NCI-H524 treated with DMSO at 0.1 percent for 48 hours (cell line): ENCODE measurements around the gene FAM13C.
A peak's percentile ranks its signal among the peaks of the same experiment; 100 is the strongest.
"Not testable (repeated sequence)": the region's sequence is repeated elsewhere in the genome, so short reads cannot be mapped to it uniquely, and the experiment has no call there.

ENCODE experiments used
- DNase-seq: peaks from one replicate; lab custom pipeline; 2025; lab: John Stamatoyannopoulos, UW

The FAM13C gene

DNA sequence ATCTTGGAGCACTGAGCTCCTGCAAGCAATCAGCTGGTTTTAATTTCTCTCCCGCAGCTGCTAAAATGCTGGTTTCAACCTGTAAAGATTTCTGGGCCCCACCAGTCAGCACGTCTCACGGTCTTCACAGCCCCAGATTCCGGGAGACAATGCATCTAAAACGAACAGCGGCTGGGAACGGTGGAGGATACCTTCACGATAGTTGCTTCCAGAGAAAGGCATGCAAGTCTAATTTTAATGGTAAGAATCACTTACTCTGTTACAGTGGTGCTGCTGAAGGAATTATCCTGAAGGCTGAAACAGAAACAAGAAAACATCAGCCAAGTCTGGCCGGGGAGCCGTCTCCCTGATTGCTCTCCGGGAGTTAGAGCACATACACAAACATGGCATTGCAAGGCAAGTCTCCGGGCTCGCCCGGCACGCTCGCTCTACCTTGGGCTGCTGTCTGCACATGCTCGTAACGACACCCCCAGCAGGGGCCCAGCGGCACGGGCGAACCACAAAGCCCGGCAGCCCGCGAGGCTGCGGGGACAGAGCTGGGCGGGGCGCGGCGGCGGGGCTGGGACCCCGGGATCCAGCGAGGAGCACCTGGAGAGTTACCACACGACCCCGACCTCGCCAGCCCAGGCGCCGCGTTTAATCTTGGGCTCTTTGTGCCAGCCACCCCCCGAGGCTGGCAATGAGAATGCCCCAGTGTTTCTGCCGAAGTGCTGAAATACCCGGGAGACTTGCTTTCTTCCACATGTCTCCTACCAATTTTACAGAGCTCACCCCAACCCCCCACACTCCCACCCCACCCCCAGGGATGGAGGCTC is at the start of gene FAM13C:
Gene FAM13C, minus strand, starts transcription at position 406 of the 815 bp plus-strand sequence. Its CDS starts 89 bp downstream, at position 317.
- DNase-seq: peak; percentile 14

DNA sequence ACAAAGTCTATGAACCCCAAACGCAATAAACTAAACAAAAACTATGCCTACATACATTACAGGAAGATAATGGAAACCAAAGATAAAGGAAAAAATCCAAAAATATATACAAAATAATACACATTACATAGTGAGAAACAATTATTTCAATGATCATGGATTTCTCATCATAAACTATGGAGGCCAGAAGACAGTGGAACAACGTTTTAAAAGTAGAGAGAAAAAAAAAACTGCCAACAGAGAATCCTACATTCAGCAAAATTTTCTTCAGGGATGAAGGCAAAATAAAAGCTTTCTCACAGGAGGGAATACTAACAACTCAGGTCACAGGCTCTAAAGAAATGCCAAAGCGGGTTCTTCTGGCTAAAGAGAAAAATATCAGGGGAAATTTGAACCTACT is 42.9 kb upstream of the FAM13C start:
- DNase-seq: no peak

DNA sequence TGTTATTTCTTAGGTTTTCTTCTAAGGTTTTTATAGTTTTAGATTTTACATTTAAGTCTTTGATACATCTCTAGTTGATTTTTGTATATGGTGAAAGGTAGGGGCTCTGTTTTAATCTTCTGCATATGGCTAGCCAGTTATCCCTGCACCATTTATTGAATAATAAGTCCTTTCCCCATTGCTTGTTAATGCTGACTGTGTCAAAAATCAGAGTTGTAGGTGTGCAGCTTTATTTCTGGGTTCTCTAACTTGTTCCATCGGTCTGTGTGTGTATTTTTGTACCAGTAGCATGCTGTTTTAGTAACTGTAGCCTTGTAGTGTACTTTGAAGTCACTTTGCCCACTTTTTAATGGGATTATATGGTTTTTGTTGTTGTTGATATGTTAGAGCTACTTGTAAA is 37.9 kb upstream of the FAM13C start:
- no peak for DNase-seq

DNA sequence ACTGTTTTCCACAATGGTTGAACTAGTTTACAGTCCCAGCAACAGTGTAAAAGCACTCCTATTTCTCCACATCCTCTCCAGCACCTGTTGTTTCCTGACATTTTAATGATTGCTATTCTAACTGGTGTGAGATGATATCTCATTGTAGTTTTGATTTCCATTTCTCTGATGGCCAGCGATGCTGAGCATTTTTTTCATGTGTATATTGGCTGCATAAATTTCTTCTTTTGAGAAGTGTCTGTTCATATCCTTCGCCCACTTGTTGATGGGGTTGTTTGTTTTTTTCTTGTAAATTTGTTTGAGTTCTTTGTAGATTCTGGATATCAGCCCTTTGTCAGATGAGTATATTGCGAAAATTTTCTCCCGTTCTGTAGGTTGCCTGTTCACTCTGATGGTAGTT is 37.0 kb upstream of the FAM13C start:
- DNase-seq: not testable (repeated sequence)

DNA sequence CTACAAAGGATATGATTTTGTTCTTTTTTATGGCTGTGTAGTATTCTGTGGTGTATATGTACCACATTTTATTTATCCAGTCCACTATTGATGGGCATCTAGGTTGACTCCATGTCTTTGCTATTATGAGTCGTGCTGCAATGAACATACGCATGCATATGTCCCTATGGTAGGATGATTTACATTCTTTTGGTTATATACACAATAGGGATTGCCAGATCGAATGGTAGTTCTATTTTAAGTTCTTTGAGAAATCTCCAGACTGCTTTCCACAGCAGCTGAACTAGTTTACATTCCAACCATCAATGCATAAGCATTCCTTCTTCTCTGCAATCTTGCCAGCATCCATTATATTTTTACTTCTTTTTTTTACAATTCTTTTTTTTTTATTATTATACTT is 35.6 kb upstream of the FAM13C start:
- DNase-seq: no peak

DNA sequence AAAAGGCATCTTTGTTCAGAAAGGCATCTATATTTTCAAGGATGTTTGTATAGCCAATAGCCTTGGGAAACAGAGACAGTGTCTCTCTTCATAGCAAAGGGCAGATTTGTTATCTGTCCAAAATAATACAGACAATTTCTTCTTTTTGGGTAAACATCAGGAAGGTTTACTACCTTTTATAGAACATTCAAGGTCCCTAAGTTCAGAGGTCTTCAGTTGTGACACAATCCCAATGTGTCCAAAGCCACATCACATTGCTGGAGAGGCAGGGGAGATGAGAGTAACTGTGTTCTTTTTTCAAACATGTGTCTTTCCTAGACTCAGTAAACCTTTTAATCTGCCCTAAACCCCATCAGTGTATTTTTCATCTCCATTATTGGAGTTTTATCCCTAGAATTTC is 33.6 kb upstream of the FAM13C start:
- no peak for DNase-seq

DNA sequence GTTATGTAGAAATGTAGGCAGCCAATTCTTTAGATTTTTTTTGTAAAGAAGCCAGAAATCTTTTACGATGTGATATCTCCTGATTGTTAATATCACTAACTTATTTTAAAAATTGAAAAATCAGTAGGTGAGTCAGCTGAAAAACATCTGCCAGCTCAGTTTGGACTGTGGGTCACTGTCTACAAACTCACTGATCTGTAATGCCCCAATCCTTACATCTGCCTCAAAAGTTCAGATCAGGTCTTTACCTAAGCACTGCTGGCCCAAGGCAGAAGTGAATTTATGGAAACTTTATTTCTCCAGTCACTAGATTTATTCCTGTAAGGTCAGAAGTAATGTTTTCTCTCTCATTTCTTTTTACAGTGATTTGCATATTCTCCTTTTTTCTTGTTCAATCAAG is 31.0 kb upstream of the FAM13C start:
- no peak for DNase-seq

DNA sequence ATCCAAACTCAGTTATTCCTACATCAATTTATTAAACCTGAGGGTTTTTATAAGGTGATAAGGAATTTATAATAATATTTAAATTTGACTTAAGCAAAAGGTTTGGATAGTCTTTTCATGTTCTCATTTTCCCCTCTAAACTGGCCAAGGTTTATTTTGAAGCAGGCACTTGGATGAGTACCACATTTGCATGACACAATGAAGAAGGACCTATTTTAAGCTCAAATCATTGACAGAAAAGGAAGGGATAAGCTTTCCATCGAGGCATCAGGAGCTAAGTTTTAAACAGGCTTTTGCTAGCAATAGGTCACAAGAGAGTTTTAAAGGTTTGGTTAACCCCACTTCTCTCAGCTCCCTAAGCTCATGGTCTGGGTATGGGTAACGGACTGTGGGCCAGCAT is 28.7 kb upstream of the FAM13C start:
- no peak for DNase-seq

DNA sequence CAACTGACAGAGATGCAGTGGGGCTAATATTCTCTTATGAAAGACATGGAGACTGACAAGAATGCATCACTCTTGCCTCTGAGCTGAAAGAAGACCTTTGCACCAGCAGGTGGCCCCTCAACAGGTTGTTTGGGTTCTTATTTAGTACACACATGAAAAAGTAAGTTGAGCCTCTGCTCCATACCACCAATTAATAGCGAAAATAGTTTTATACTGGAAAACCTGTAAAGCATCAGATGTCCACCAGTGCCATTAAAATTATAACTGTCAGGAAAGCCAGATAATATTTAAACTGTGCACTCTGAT is 26.3 kb upstream of the FAM13C start:
- no peak for DNase-seq

DNA sequence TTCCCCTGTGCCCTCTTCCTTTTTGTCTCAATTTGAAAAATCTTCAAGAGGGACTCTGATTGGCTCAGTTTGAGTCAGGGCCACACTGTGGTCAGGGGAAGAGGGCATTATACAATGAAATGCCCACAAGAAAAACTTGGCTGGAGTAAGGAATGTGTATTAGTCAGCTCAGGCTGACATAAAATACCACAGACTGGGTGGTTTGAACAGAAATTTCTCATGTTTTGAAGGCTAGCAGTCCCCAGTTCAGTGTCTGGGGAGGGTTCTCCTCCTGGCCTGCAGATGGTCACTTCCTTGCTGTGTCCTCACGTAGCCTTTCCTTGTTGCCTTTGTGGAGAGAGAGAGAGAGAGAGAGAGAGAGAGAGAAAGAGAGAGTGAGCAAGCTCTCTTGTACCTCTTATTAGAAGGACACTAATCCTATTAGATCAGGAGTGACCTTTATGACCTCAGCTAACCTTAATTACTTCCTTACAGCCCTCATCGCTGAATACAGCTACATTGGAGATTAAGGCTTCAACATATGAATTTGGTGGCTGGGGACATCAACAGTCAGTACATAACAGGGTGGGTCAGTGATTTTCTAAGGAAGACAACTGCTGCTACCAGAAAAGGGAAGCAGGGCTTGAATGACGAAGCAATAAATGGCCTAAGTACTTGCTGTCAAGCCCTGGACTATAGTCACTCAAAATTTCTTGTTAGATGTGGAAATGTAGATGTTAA is 25.8 kb upstream of the FAM13C start:
- DNase-seq: no peak

DNA sequence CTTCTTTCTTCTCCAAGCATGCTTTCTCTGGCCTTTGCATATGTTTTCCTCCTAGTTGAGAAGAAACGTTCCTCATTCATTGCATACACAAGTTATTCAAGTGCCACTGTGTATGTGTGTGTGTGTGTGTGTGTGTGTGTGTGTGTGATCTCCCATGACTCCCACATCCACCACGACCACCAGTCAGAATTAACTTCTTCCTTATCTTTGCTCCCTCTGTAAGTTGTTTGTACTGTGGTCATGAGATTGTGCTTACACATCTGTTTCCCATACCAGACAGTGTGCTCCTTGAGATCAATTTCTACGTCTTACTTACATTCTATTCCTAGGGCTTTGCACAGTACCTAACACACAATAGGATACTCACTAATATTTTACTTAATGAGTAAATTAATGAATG is 22.4 kb upstream of the FAM13C start:
- DNase-seq: no peak

DNA sequence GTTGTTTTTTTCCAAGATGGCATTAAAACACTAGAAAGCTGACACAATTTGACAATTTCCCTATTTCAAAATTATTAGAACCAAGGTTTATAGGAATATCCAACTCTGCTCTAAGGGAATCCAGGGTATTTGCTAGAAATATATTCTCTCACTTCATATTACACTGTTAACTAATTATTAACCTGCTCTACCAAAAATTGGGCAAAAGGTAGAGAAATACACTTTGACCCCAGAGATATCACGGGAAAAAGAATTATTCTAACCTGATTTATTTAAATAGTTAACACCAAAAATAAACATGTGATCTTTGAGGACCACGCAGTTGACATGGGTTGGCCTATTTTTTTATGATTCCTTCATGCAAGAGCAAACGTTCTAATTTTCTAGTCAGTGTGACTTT is 21.6 kb upstream of the FAM13C start:
- no peak for DNase-seq

DNA sequence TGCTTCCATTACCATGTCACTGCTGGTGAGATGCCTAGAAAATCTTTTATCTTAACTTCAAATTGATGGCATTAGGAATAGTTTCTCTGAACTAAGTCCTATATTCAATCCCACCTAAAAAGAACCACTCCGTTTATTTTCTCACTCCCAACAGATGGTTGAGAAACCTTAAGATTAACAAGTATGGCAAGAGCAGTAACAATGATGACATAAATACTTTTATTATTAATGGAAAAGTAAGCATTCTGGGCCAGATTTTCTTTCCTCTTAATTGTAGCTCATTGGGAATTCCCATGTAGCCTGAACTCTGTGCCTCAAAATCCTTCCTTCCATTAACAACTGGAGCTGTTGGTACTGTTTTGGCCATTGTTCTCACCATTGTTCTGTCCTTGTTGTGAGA is 21.1 kb upstream of the FAM13C start:
- DNase-seq: no peak

DNA sequence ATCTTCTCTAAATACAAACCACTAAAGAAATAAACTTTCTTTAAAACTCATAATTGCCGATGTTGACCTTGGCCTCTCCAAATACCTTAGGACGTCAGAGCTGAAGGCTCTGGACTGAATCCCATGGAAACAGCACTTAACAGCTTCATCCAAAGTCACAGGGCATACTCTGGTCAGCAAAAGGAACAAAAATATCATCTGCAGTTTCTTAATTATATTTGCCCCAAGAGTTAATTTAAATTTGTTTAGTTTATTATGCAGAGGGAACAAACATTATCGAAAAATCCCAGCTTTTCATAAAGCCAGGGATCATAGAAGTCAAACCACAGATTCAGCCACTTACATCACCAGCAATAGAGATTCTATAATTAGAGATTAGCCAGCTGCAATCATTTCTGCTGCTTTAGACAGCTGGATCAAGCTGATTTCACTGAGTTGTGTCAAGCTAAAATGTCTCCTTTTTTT is 20.5 kb upstream of the FAM13C start:
- DNase-seq: no peak

DNA sequence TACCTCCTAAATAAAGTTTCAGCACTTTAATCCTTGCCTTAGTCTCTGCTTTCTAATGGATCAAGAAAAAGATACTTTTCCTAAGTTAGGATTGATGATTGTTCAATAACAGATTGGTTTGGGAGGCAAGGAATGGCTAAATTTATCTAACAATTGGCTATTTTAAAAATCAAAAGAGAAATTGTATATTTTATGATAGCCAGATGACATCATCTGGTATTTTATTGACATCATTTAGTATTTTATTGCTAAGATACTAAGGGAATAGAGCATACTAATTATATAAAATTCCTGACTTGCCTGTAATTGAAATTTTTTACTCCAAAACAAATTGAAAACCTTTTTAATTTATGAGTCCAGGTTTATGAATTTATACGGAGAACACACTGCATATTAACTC is 19.3 kb upstream of the FAM13C start:
- no peak for DNase-seq

DNA sequence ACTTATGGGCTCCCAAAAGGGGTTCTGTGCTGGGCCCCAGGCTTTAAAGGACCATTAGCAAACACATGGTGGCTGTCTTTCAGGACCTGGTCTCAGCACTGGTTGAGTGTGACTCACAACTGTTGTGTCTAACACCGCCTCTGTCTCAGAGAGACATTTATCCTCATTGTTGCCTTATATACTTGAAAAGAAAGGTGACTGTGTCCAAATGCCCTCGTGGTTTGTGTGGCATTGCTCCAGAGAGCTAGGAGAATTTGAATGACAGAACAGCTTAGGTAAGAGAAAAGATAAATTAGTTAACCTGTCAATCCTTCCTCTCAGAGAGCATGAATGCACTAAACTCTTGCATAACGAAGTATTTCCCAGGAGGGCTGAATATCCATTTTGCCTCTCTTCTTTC is 14.5 kb upstream of the FAM13C start:
- DNase-seq: no peak

DNA sequence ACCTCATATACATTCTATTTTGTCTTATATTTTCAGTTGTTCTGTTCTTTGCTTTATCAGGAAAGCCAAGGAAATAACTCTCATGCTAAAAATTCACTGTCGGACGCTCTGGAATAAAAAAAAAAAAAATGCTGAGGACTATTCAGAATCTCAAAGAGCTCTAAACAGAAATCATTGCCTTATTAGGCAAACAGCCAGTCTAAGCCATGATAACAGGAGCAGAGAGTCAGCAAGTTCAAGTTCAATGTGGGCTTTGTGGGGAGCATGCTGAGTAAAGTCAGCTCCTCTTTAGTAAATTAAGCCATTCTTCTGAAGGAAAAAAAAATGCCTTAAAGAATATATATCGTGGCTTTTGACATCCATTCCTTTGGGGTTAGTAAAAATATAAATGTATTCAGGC is 13.6 kb upstream of the FAM13C start:
- DNase-seq: no peak

DNA sequence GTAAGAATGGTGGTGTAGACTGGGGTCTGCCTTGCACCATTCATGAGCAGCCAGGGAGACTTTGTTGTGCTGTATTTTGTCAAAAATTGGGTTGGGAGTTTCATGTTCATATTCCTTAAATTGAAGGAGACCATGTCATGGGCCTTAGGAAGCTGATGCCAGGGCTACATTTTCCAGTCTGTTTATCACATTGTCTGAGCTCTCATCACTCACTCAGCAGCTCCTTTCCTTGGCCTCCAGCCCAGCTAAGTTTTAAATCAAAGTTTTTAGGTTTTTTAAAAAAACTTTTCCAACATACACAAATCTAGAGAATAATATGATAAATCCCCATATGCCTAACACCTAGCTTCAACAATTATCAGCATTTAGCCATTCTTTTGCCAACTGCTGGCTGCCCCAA is 12.6 kb upstream of the FAM13C start:
- DNase-seq: no peak

DNA sequence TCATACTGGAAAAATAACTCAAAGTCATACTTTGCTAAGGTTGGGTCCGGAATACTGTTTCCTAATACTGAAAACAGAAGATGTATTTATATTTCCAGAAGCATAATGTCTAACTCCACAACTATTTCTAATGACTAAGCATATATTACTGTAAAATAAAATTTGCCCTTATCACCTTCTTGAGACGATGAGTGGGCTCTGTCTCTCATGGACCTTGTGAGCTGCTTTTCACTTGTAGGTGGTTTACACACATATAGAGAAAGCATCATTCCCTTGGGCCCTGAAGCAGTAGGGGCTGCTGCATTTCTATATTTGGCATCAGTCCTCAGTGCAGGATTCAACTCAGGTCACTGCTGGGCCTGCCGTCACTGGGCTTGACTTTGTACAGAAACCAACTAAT is 10.7 kb upstream of the FAM13C start:
- no peak for DNase-seq

DNA sequence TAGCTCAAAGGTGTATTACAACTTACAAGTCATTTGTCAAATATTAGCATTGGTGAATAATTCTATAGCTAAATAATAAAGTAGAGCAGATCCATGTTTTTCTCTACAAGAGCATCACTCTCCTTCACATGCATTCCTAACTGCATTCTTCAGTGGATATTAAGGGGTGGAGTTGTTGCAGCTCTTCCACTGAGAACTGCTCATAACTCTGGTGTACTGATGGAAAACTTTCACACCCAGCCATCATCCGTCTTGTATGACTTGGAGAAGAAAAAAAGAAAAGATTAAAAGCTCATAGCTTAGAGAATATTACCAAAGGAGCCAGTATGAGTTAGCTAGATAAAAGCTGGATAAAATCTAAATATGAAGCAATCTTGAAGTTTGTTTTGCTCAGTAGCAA is 10.2 kb upstream of the FAM13C start:
- DNase-seq: no peak

DNA sequence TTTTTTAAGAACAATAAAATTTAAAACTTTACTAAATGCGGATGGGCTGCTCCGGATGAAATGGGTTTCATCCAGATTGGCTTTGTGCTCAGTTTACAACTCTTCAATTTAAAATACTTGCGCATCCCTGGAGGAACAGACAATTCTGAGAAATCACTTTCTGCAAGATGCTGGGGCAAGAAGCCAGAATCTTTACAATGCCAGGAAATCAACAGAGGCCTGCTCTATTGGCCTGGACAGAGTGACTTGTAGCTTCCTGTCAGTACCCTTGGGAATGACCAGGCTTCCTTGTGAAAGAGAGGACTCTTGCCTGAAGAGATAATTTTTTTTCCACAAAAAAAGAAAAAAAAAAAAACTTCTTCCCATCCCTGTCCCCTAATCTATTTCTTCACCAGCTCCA is 3.9 kb upstream of the FAM13C start:
- no peak for DNase-seq

DNA sequence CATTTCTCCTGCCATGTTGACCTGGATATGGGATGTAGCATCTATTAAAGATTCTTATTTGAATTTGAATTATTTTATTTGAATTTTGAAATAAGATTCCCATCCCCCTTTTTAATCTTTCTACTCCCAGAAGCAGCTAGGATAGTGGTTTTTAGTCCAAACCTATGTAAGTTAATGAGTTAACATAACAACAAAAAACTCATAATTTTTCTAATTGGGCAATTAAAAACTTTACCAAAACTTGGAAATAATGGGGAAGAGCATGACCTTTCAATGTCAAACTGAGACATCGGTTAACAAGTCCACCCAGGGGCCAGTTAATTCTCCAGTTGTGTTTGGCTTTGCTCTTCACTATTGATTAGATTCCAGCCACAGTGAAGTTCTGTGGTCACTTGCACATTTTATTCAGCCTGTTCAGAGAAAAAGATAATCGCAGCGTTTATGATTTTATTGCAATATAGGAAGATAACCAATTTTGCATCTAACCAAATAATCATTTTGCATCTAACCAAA is 1.2 kb upstream of the FAM13C start:
- no peak for DNase-seq

DNA sequence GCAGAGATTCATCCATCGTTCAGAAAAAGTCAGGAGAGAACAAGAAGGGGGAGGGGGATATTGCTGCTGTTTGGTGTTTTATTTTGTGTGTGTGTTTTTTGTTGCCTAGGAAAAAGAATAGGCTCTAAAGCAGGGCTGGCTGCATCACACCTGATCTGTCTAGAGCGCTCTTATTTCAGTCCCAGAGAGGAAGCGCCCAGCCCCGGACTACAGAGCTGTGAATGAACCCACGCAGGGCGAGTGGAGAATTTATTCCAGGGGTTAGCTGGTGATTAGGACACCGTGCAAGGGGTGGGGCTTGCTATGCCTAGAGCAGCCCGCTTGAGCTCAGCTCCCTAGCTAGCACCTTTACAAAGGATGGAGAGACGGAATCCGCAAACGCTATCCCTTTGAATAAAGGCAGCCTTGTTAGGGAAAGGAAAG is 621 bp upstream of the FAM13C start:
- no peak for DNase-seq
